ENCODE data around the gene LAMC1.

The LAMC1 gene

GRCh38 chr1:183186841-183187240, 163.6 kb downstream of the LAMC1 start:
- no peak for DNase-seq

GRCh38 chr1:183188240-183188639, 165.0 kb downstream of the LAMC1 start:
- DNase-seq: no peak

- DNase-seq: no peak
These were observed 168.6 kb downstream of the LAMC1 start for GRCh38 chr1:183191833-183192232.

- no peak for DNase-seq
These were observed 170.8 kb downstream of the LAMC1 start for GRCh38 chr1:183193963-183194525.

- no peak for DNase-seq
These were observed 171.4 kb downstream of the LAMC1 start for GRCh38 chr1:183194527-183195141.

GRCh38 chr1:183195142-183195574, 171.9 kb downstream of the LAMC1 start:
- no peak for DNase-seq
